ENCODE measurements around the gene ZNF700.
A peak's percentile ranks its signal among the peaks of the same experiment; 100 is the strongest.

The ZNF700 gene

GRCh38 chr19:11963566-11964355 is 38.9 kb downstream of the ZNF700 start:
- TF ChIP-seq CTCF (IDR thresholded peaks at IDR 0.05; ENCODE audit: extremely low read depth, insufficient read depth, missing control alignments) = peak; percentile 82
- in situ Hi-C loops (cut with MboI; ENCODE audit: low pct_unique_long_range_greater_than_20kb, low sequenced_read_pairs, unreplicated experiment) = loop anchor here (25.0 kb wide), 1 partner anchor 174 kb away; the partner anchor contains the start of gene ZNF20
- peak; percentile 66 for DNase-seq (ENCODE audit: low spot score)

GRCh38 chr19:11964496-11964857 is 39.6 kb downstream of the ZNF700 start:
- peak; percentile 29 for TF ChIP-seq CTCF (IDR thresholded peaks at IDR 0.05; ENCODE audit: extremely low read depth, insufficient read depth, missing control alignments)
- no peak for DNase-seq (ENCODE audit: low spot score)
- in situ Hi-C loops (cut with MboI; ENCODE audit: low pct_unique_long_range_greater_than_20kb, low sequenced_read_pairs, unreplicated experiment) = loop anchor here (25.0 kb wide), 1 partner anchor 173 kb away; the partner anchor contains the start of gene ZNF20

- DNase-seq (ENCODE audit: low spot score) = peak; percentile 91
- TF ChIP-seq CTCF (IDR thresholded peaks at IDR 0.05; ENCODE audit: extremely low read depth, insufficient read depth, missing control alignments) = no peak
- in situ Hi-C loops (cut with MboI; ENCODE audit: low pct_unique_long_range_greater_than_20kb, low sequenced_read_pairs, unreplicated experiment) = loop anchor here (25.0 kb wide), 1 partner anchor 172 kb away; the partner anchor contains the start of gene ZNF20
These were observed 40.1 kb downstream of the ZNF700 start, which contains the start of gene ZNF763 for GRCh38 chr19:11964858-11965645. ZNF763 (plus strand) TSS chr19:11965040; CDS start chr19:11965209, 169 bp downstream.

GRCh38 chr19:11970174-11970573 is 45.3 kb downstream of the ZNF700 start:
- in situ Hi-C loops (cut with MboI; ENCODE audit: low pct_unique_long_range_greater_than_20kb, low sequenced_read_pairs, unreplicated experiment) = loop anchor here (25.0 kb wide), 1 partner anchor 167 kb away; the partner anchor contains the start of gene ZNF20
- no peak for TF ChIP-seq CTCF (IDR thresholded peaks at IDR 0.05; ENCODE audit: extremely low read depth, insufficient read depth, missing control alignments)
- no peak for DNase-seq (ENCODE audit: low spot score)

DNA sequence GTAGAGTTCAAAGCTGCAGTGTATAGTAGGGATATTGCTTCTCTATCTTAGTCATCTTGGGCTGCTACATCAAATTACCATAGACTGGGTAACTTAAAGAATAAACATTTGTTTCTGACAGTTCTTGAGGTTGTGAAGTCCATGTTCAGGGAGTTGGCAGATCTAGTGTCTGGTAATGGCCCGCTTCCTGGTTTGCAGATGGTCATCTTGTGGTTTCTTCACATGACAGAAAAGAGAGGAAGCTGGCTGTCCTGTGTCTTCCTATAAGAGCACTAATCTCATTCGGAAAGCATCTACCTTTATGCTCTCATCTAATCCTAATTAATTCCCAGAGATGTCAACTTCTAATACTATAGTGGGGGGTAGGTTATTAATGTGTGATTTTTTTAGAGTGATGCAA is 46.1 kb downstream of the ZNF700 start:
- in situ Hi-C loops (cut with MboI; ENCODE audit: low pct_unique_long_range_greater_than_20kb, low sequenced_read_pairs, unreplicated experiment) = loop anchor here (25.0 kb wide), 1 partner anchor 166 kb away; the partner anchor contains the start of gene ZNF20
- DNase-seq (ENCODE audit: low spot score) = no peak
- no peak for TF ChIP-seq CTCF (IDR thresholded peaks at IDR 0.05; ENCODE audit: extremely low read depth, insufficient read depth, missing control alignments)

DNA sequence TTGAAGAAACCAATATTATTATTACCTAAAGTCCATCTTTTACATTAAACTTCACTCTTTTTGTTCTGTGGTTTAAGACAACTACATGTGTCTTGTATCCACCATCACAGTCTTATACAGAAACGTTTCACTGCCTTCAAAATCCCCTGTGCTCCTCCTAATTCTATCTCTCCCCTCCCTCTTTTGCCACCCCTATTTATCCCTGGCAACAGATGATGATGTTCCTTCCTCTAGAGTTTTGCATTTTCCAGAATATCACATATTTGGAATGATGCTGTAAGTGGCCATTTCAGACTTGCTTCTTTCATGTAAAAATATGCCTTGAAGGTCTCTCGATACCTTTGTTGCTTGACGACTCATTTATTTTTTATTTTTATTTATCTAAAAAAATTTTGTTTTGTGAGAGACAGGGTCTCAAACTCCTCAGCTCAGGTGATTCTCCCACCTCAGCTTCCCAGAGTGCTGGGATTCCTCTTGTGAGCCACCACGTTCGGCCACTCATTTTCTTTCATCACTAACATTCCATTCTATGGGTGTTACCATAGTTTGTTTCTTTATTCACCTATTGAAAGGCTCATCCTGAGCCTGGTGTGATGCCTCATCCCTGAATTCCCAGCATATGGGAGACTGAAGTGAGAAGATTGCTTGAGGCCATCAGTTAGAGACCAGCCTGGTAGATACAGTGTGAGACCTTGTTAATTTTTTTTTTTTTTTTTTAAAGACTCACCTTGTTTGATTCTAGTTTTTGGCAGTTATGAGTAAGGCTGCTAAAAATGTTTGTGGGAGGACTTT is 48.3 kb downstream of the ZNF700 start:
- no peak for TF ChIP-seq CTCF (IDR thresholded peaks at IDR 0.05; ENCODE audit: extremely low read depth, insufficient read depth, missing control alignments)
- in situ Hi-C loops (cut with MboI; ENCODE audit: low pct_unique_long_range_greater_than_20kb, low sequenced_read_pairs, unreplicated experiment) = loop anchor here (25.0 kb wide), 1 partner anchor 164 kb away; the partner anchor contains the start of gene ZNF20
- DNase-seq (ENCODE audit: low spot score) = no peak
